Neutrophil (primary cell): Measurements from ENCODE around the gene LHX2.

Experiments used
- H3K27ac ChIP-seq: fragments of 200-600 bp; sonication (generic); 2 replicates; pipeline ENCODE4 v1.5.1; 2016; ENCODE audit warnings: mild to moderate bottlenecking, moderate library complexity
- H3K27me3 ChIP-seq: fragments of 200-600 bp; sonication (generic); 2 replicates; pipeline ENCODE4 v1.6.0; 2016; ENCODE audit warnings: mild to moderate bottlenecking
- H3K36me3 ChIP-seq: fragments of 200-600 bp; sonication (generic); 2 replicates; pipeline ENCODE4 v1.5.1; 2017
- H3K4me1 ChIP-seq, 2 experiments: fragments of 200-600 bp in 1 of 2; sonication (generic) in 1 of 2; 1 replicate in 1 of 2; 2 replicates in 1 of 2; pipeline versions ENCODE4 v1.5.1 to v1.6.1; 2013 to 2016; ENCODE audit warnings: low read depth in 1 of 2, low read length in 1 of 2, mild to moderate bottlenecking in 1 of 2, moderate library complexity in 1 of 2; ENCODE audit not compliant: control insufficient read depth in 1 of 2, insufficient read depth in 1 of 2
- H3K4me3 ChIP-seq, 2 experiments: fragments of 200-600 bp in 1 of 2; sonication (generic) in 1 of 2; 1 replicate in 1 of 2; 2 replicates in 1 of 2; pipeline ENCODE4 v1.5.1; 2013 to 2016; ENCODE audit warnings: low read depth in 1 of 2, low read length in 1 of 2, mild to moderate bottlenecking in 1 of 2, moderate library complexity in 1 of 2
- H3K9me3 ChIP-seq: fragments of 200-600 bp; sonication (generic); 2 replicates; pipeline ENCODE4 v1.5.1; 2016
- CTCF ChIP-seq: fragments of 200-600 bp; sonication (generic); IDR thresholded peaks from 2 replicates; pipeline ENCODE4 v1.5.1; 2016; ENCODE audit warnings: antibody characterized with exemption

The LHX2 gene

GRCh38 chr9:124035001-124035650 lies 23.6 kb downstream of the LHX2 start:
- TF ChIP-seq CTCF, result no peak
- H3K27ac ChIP-seq, result no peak overlapping the region
- H3K4me1 ChIP-seq, result no peaks in the 10 kb centered on the region
- peaks cover 100% of the 10 kb centered on the region for H3K27me3 ChIP-seq
- H3K9me3 ChIP-seq, result no peaks in the 10 kb centered on the region
- no peak overlapping the region for H3K4me3 ChIP-seq
- no peaks in the 10 kb centered on the region for H3K36me3 ChIP-seq

GRCh38 chr9:124036578-124036977 lies 25.0 kb downstream of the LHX2 start:
- no peaks in the 10 kb centered on the region for H3K36me3 ChIP-seq
- H3K27me3 ChIP-seq, result peaks cover 100% of the 10 kb centered on the region
- H3K9me3 ChIP-seq, result no peaks in the 10 kb centered on the region
- no peak overlapping the region for H3K27ac ChIP-seq
- H3K4me1 ChIP-seq, result peaks cover 5 to 11% of the 10 kb centered on the region in 2 experiments
- no peak overlapping the region for H3K4me3 ChIP-seq
- no peak for TF ChIP-seq CTCF

GRCh38 chr9:124037790-124038189 lies 26.2 kb downstream of the LHX2 start:
- H3K36me3 ChIP-seq, result no peaks in the 10 kb centered on the region
- no peak overlapping the region for H3K27ac ChIP-seq
- H3K27me3 ChIP-seq, result peaks cover 100% of the 10 kb centered on the region
- TF ChIP-seq CTCF, result no peak
- peaks cover 5 to 11% of the 10 kb centered on the region in 2 experiments for H3K4me1 ChIP-seq
- no peaks in the 10 kb centered on the region for H3K9me3 ChIP-seq
- H3K4me3 ChIP-seq, result no peak overlapping the region

- H3K27me3 ChIP-seq, result peaks cover 100% of the 10 kb centered on the region
- TF ChIP-seq CTCF, result no peak
- H3K4me1 ChIP-seq, result peaks cover 5 to 11% of the 10 kb centered on the region in 2 experiments
- H3K4me3 ChIP-seq, result no peak overlapping the region
- H3K9me3 ChIP-seq, result no peaks in the 10 kb centered on the region
- H3K27ac ChIP-seq, result no peak overlapping the region
- H3K36me3 ChIP-seq, result no peaks in the 10 kb centered on the region
Observed at GRCh38 chr9:124038239-124038638, 26.7 kb downstream of the LHX2 start.

- Histone ChIP-seq H3K36me3 (no peaks in the 10 kb centered on the region), H3K4me3 (no peak overlapping the region), H3K27ac (no peak overlapping the region), H3K27me3 (peaks cover 100% of the 10 kb centered on the region), H3K4me1 (peaks cover 5 to 11% of the 10 kb centered on the region in 2 experiments), H3K9me3 (no peaks in the 10 kb centered on the region)
- TF ChIP-seq CTCF, result no peak
Observed at GRCh38 chr9:124038790-124039633, 27.4 kb downstream of the LHX2 start.
